PFSK-1 (cell line): ENCODE results near the gene FLNC. TPM values are rescaled to one million over a fixed set of nuclear protein-coding genes. Genes with fewer than 3 reads are reported as not detected.
A peak's percentile ranks its signal among the peaks of the same experiment; 100 is the strongest.

Source experiments
- FOXP2 ChIP-seq: optimal IDR thresholded peaks from 2 replicates; pipeline ENCODE3; 2011; ENCODE audit warnings: borderline replicate concordance, control low read depth, inconsistent platforms; ENCODE audit not compliant: insufficient read depth; ENCODE audit errors: extremely low read length, extremely low read depth
- POLR2AphosphoS5 ChIP-seq: IDR thresholded peaks from 2 replicates; pipeline ENCODE4 v1.6.1; 2012; ENCODE audit warnings: low read depth, mild to moderate bottlenecking, control low read depth, low read length, moderate library complexity
- REST ChIP-seq, 2 experiments: IDR thresholded peaks; 2 replicates each; pipeline versions ENCODE4 v1.6.1 to v1.8.0; 2011 to 2012; ENCODE audit warnings: low read depth in 2 of 2, low read length in 2 of 2, control low read depth in 1 of 2, inconsistent platforms in 1 of 2, mild to moderate bottlenecking in 1 of 2, moderate library complexity in 1 of 2; ENCODE audit not compliant: insufficient read depth in 1 of 2
- SIN3A ChIP-seq: IDR thresholded peaks from 2 replicates; pipeline ENCODE4 v1.6.1; 2012; ENCODE audit warnings: mild to moderate bottlenecking, low read length, moderate library complexity, borderline replicate concordance; ENCODE audit not compliant: insufficient read depth
- TAF1 ChIP-seq: IDR thresholded peaks from 2 replicates; pipeline ENCODE4 v1.6.1; 2012; ENCODE audit warnings: low read length, control low read depth, borderline replicate concordance; ENCODE audit not compliant: insufficient read depth
- polyA plus RNA-seq: library from polyadenylated mRNA; unstranded; fragments of >200 nt; gene quantifications from one replicate; pipeline ENCODE4 v1.2.1, GENCODE V29; 2012; ENCODE audit warnings: low read depth, missing spikeins; ENCODE audit not compliant: insufficient read length

Gene FLNC
- polyA plus RNA-seq: 190 TPM

GRCh38 chr7:128830231-128831177 is at the start of gene FLNC:
FLNC (plus strand) TSS chr7:128830406; CDS start chr7:128830638, 232 bp downstream.
- 0 out of 2 replicates have a peak, but pooled peaks have one; percentile 23 for TF ChIP-seq TAF1
- no peak for TF ChIP-seq REST (IDR thresholded peaks at IDR 0.05; ENCODE audit: insufficient read depth in 1 of 2, low read depth in 2 of 2, low read length in 2 of 2)

GRCh38 chr7:128781126-128781525 is 49.1 kb upstream of the FLNC start:
- TF ChIP-seq REST (IDR thresholded peaks at IDR 0.05; ENCODE audit: insufficient read depth in 1 of 2, low read depth in 2 of 2, low read length in 2 of 2): no peak
- TF ChIP-seq FOXP2: no peak
- no peak for TF ChIP-seq POLR2AphosphoS5
- no peak for TF ChIP-seq TAF1
- TF ChIP-seq SIN3A: no peak

GRCh38 chr7:128781851-128782250 is 48.4 kb upstream of the FLNC start:
- TF ChIP-seq REST (IDR thresholded peaks at IDR 0.05; ENCODE audit: insufficient read depth in 1 of 2, low read depth in 2 of 2, low read length in 2 of 2) (no peak), FOXP2 (no peak), SIN3A (no peak), TAF1 (no peak), POLR2AphosphoS5 (no peak)

- TF ChIP-seq TAF1 (no peak), SIN3A (no peak), FOXP2 (peak; percentile 49), REST (IDR thresholded peaks at IDR 0.05; ENCODE audit: insufficient read depth in 1 of 2, low read depth in 2 of 2, low read length in 2 of 2) (no peak)
These were observed 46.9 kb upstream of the FLNC start for GRCh38 chr7:128783143-128783861.
